ENCODE data around the gene YIPF7. TPM values are rescaled to one million over a fixed set of nuclear protein-coding genes. Genes with fewer than 3 reads are reported as not detected.

The YIPF7 gene
- total RNA-seq, 4 donors from 2014 or later = not detected

- Histone ChIP-seq H3K27me3 (peaks cover 5% of the 10 kb centered on the region), H3K27ac (no peak overlapping the region), H3K36me3 (no peaks in the 10 kb centered on the region), H3K4me3 (no peak overlapping the region), H3K9me3 (no peaks in the 10 kb centered on the region), H3K4me1 (no peaks in the 10 kb centered on the region)
- TF ChIP-seq CTCF (IDR thresholded peaks at IDR 0.05) (no peak), POLR2AphosphoS5 (IDR thresholded peaks at IDR 0.05) (no peak), POLR2A (IDR thresholded peaks at IDR 0.05) (no peak), EP300 (IDR thresholded peaks at IDR 0.05) (no peak)
- no peak for ATAC-seq
- WGBS, 2 donors (ENCODE audit: low coverage in 1 of 2) = 66 to 75% methylated on average over 4 of the region's 4 CpGs
These were observed 19.3 kb downstream of the YIPF7 start for GRCh38 chr4:44632089-44632488.

GRCh38 chr4:44629280-44629866, 22.1 kb downstream of the YIPF7 start:
- Histone ChIP-seq H3K27ac (no peak overlapping the region), H3K4me3 (no peak overlapping the region), H3K4me1 (no peaks in the 10 kb centered on the region), H3K9me3 (no peaks in the 10 kb centered on the region), H3K27me3 (peaks cover 5% of the 10 kb centered on the region), H3K36me3 (no peaks in the 10 kb centered on the region)
- TF ChIP-seq POLR2A (IDR thresholded peaks at IDR 0.05) (no peak), CTCF (IDR thresholded peaks at IDR 0.05) (peak; percentile 32 to 67 (median 38))
- peak; percentile 50 for ATAC-seq
- WGBS, 2 donors (ENCODE audit: low coverage in 1 of 2) = 0 to 7% methylated on average over 2 of the region's 2 CpGs

GRCh38 chr4:44623676-44624075, 27.7 kb downstream of the YIPF7 start:
- H3K27me3 ChIP-seq = no peaks in the 10 kb centered on the region
- no peaks in the 10 kb centered on the region for H3K9me3 ChIP-seq
- H3K36me3 ChIP-seq = no peaks in the 10 kb centered on the region
- no peak overlapping the region for H3K27ac ChIP-seq
- 19% methylated on average over 1 of the region's 1 CpG; no CpG with 5 or more reads in 1 of the 2 donors for WGBS, 2 donors (ENCODE audit: low coverage in 1 of 2)
- no peak overlapping the region for H3K4me3 ChIP-seq
- ATAC-seq = no peak
- H3K4me1 ChIP-seq = no peaks in the 10 kb centered on the region
- TF ChIP-seq POLR2AphosphoS5 (IDR thresholded peaks at IDR 0.05) (no peak), EP300 (IDR thresholded peaks at IDR 0.05) (no peak), CTCF (IDR thresholded peaks at IDR 0.05) (no peak)

- no peak for ATAC-seq
- H3K27ac ChIP-seq = no peak overlapping the region
- H3K4me3 ChIP-seq = no peak overlapping the region
- no peaks in the 10 kb centered on the region for H3K4me1 ChIP-seq
- no peaks in the 10 kb centered on the region for H3K9me3 ChIP-seq
- H3K27me3 ChIP-seq = no peaks in the 10 kb centered on the region
- no peak for TF ChIP-seq EP300 (IDR thresholded peaks at IDR 0.05)
- no peak for TF ChIP-seq POLR2A (IDR thresholded peaks at IDR 0.05)
- TF ChIP-seq POLR2AphosphoS5 (IDR thresholded peaks at IDR 0.05) = no peak
- no peak for TF ChIP-seq CTCF (IDR thresholded peaks at IDR 0.05)
- H3K36me3 ChIP-seq = no peaks in the 10 kb centered on the region
- 91 to 100% methylated on average over 1 of the region's 1 CpG for whole genome bisulfite sequencing, 2 donors (ENCODE audit: low coverage in 1 of 2)
These were observed 34.8 kb downstream of the YIPF7 start for GRCh38 chr4:44616621-44617020.

- Histone ChIP-seq H3K4me3 (no peak overlapping the region), H3K4me1 (no peaks in the 10 kb centered on the region), H3K9me3 (peaks cover 0 to 20% (median 0%) of the 10 kb centered on the region in 3 donors), H3K36me3 (no peaks in the 10 kb centered on the region), H3K27ac (no peak overlapping the region), H3K27me3 (no peaks in the 10 kb centered on the region)
- 60 to 69% methylated on average over 2 to 3 of the region's 3 CpGs for WGBS, 2 donors (ENCODE audit: low coverage in 1 of 2)
- no peak for TF ChIP-seq POLR2A (IDR thresholded peaks at IDR 0.05)
- TF ChIP-seq EP300 (IDR thresholded peaks at IDR 0.05) = no peak
- no peak for TF ChIP-seq POLR2AphosphoS5 (IDR thresholded peaks at IDR 0.05)
- no peak for TF ChIP-seq CTCF (IDR thresholded peaks at IDR 0.05)
- ATAC-seq = no peak
These were observed 68.0 kb downstream of the YIPF7 start for GRCh38 chr4:44583393-44583792.
